Measurements from ENCODE around the gene KIZ. TPM values are rescaled to one million over a fixed set of nuclear protein-coding genes. Genes with fewer than 3 reads are reported as not detected.

KIZ gene
- total RNA-seq, 1 donor from 2014 or later: 60.0 TPM

DNA sequence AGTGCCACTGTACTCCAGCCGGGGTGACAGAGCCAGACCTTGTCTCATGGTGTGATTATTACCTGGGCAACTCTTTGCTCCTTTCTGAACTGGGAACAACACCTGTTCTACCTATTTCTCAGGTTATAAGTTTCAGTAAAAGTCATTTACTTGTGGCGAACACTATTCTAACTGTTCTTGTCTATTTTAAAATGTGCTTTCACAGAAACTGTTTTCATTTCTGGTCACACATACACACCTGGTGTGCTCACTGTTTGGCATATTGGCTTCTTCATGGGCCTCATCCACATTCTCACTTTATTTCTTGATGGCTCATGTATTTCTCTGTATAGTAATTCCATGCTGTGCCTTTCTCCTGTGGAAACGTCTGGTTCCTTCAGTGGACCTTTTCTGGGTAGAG, 146.8 kb downstream of the KIZ start:
- peaks cover 5% of the 10 kb centered on the region for H3K9me3 Mint-ChIP-seq

DNA sequence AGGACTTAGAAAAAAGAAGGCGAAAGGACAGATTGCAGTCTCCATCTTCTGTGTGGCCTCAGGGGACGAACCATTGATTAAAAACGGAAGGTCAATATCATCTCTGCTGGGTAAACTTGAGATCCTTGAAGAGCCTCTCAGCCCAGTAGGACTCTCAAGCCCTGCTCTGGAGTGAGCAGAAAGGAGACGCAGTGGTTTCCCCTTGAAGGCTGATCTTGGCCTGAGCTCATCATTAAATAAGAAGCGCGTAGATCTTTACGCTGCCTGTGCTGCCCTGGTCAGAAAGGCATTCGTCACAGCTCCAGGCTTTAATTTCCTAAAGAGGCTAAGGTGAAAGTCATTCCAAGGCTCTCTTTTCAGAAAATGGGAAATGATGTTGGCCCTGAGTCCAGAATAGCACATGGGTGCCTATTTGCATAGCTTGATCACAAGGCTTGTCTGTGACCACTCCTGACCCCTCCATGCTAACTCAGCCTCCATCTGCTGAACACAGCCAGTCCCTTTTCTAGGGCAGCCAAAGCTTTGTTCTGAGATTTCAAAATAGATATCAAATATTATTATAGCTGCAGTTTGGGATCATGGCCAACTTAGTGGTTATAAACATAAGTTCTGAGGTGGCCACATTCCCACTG, 148.0 kb downstream of the KIZ start:
- TF ChIP-seq, protein P1, sequence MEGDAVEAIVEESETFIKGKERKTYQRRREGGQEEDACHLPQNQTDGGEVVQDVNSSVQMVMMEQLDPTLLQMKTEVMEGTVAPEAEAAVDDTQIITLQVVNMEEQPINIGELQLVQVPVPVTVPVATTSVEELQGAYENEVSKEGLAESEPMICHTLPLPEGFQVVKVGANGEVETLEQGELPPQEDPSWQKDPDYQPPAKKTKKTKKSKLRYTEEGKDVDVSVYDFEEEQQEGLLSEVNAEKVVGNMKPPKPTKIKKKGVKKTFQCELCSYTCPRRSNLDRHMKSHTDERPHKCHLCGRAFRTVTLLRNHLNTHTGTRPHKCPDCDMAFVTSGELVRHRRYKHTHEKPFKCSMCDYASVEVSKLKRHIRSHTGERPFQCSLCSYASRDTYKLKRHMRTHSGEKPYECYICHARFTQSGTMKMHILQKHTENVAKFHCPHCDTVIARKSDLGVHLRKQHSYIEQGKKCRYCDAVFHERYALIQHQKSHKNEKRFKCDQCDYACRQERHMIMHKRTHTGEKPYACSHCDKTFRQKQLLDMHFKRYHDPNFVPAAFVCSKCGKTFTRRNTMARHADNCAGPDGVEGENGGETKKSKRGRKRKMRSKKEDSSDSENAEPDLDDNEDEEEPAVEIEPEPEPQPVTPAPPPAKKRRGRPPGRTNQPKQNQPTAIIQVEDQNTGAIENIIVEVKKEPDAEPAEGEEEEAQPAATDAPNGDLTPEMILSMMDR (IDR thresholded peaks at IDR 0.05): no peak
- no peak for TF ChIP-seq EZH2 (IDR thresholded peaks at IDR 0.05)
- no peak for TF ChIP-seq EZH2phosphoT487 (IDR thresholded peaks at IDR 0.05)
- H3K4me2 ChIP-seq: no peak overlapping the region
- no peak overlapping the region for H2AFZ ChIP-seq (replicated peaks)
- no peaks in the 10 kb centered on the region for H3F3A ChIP-seq (ENCODE audit: low read depth)
- no peaks in the 10 kb centered on the region for H3K36me3 ChIP-seq
- no peaks in the 10 kb centered on the region for H3K27me3 ChIP-seq
- no peak overlapping the region for H3K27ac ChIP-seq
- H3K4me3 Mint-ChIP-seq: no peak overlapping the region
- no peak overlapping the region for H3K4me3 ChIP-seq
- H3K79me2 ChIP-seq (ENCODE audit: low read depth): no peaks in the 10 kb centered on the region
- H3K4me1 Mint-ChIP-seq: no peaks in the 10 kb centered on the region
- H4K20me1 ChIP-seq (ENCODE audit: low read depth): no peaks in the 10 kb centered on the region
- no peaks in the 10 kb centered on the region for H3K4me1 ChIP-seq
- H3K27ac Mint-ChIP-seq: no peak overlapping the region
- no peak for DNase-seq (ENCODE audit: low spot score)
- H3K9me3 ChIP-seq (ENCODE audit: low read depth): no peaks in the 10 kb centered on the region
- peaks cover 2% of the 10 kb centered on the region for H3K27me3 Mint-ChIP-seq (ENCODE audit: insufficient read depth, low read depth)
- no peaks in the 10 kb centered on the region for H3K36me3 Mint-ChIP-seq
- peaks cover 3% of the 10 kb centered on the region for H3K9me3 Mint-ChIP-seq
- H3K9ac ChIP-seq: no peak overlapping the region

More for the DNA sequence above, 146.8 kb downstream of the KIZ start:
- Histone ChIP-seq H3K9ac (no peak overlapping the region), H3K36me3 (no peaks in the 10 kb centered on the region), H3K9me3 (ENCODE audit: low read depth) (no peaks in the 10 kb centered on the region), H4K20me1 (ENCODE audit: low read depth) (no peaks in the 10 kb centered on the region), H2AFZ (replicated peaks) (no peak overlapping the region), H3K27me3 (no peaks in the 10 kb centered on the region), H3K4me1 (no peaks in the 10 kb centered on the region), H3K79me2 (ENCODE audit: low read depth) (no peaks in the 10 kb centered on the region), H3K27ac (no peak overlapping the region), H3K4me2 (no peak overlapping the region), H3F3A (ENCODE audit: low read depth) (no peaks in the 10 kb centered on the region), H3K4me3 (no peak overlapping the region)
- Mint-ChIP-seq H3K36me3 (no peaks in the 10 kb centered on the region), H3K27me3 (ENCODE audit: insufficient read depth, low read depth) (no peaks in the 10 kb centered on the region), H3K27ac (no peak overlapping the region), H3K4me3 (no peak overlapping the region), H3K4me1 (no peaks in the 10 kb centered on the region)
- TF ChIP-seq, protein P1 (IDR thresholded peaks at IDR 0.05): no peak
- TF ChIP-seq EZH2phosphoT487 (IDR thresholded peaks at IDR 0.05) (no peak), EZH2 (IDR thresholded peaks at IDR 0.05) (no peak)
- no peak for DNase-seq (ENCODE audit: low spot score)

DNA sequence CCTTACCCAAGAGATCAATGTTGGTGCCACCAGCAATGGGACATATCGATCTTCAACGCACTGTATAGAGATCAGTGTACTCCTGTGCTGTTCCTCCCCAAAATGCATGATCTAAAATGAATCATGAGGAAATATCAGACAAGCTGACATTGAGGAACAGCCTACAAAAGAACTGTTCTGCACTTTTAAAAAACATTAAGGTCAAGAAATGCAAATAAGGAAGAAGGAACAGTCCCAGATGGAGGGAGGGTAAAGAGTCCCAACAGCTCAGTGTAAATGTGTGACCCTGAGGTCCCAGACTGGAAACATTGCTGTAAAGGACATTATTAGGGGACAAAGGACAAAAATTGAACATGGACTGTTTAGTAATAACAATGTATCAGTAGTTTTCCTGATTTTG, 152.9 kb downstream of the KIZ start:
- H3K4me1 Mint-ChIP-seq: no peaks in the 10 kb centered on the region
- no peaks in the 10 kb centered on the region for H3K36me3 Mint-ChIP-seq
- TF ChIP-seq EZH2phosphoT487 (IDR thresholded peaks at IDR 0.05): no peak
- TF ChIP-seq, protein P1 (IDR thresholded peaks at IDR 0.05): no peak
- no peak for TF ChIP-seq EZH2 (IDR thresholded peaks at IDR 0.05)

More for the DNA sequence above, 152.9 kb downstream of the KIZ start:
- H3K4me3 Mint-ChIP-seq: no peak overlapping the region
- no peak overlapping the region for H3K4me3 ChIP-seq
- H3K36me3 ChIP-seq: no peaks in the 10 kb centered on the region
- H3K27ac Mint-ChIP-seq: no peak overlapping the region
- H3K9me3 ChIP-seq (ENCODE audit: low read depth): no peaks in the 10 kb centered on the region
- no peaks in the 10 kb centered on the region for H3K4me1 ChIP-seq
- H4K20me1 ChIP-seq (ENCODE audit: low read depth): no peaks in the 10 kb centered on the region
- H3K4me2 ChIP-seq: no peak overlapping the region
- H3K9ac ChIP-seq: no peak overlapping the region
- DNase-seq (ENCODE audit: low spot score): no peak
- H3F3A ChIP-seq (ENCODE audit: low read depth): no peaks in the 10 kb centered on the region
- H3K27me3 ChIP-seq: no peaks in the 10 kb centered on the region
- no peaks in the 10 kb centered on the region for H3K79me2 ChIP-seq (ENCODE audit: low read depth)
- no peak overlapping the region for H2AFZ ChIP-seq (replicated peaks)
- peaks cover 4% of the 10 kb centered on the region for H3K9me3 Mint-ChIP-seq
- no peak overlapping the region for H3K27ac ChIP-seq
- peaks cover 6% of the 10 kb centered on the region for H3K27me3 Mint-ChIP-seq (ENCODE audit: insufficient read depth, low read depth)
